ENCODE data around the gene NDST1.

NDST1 gene

DNA sequence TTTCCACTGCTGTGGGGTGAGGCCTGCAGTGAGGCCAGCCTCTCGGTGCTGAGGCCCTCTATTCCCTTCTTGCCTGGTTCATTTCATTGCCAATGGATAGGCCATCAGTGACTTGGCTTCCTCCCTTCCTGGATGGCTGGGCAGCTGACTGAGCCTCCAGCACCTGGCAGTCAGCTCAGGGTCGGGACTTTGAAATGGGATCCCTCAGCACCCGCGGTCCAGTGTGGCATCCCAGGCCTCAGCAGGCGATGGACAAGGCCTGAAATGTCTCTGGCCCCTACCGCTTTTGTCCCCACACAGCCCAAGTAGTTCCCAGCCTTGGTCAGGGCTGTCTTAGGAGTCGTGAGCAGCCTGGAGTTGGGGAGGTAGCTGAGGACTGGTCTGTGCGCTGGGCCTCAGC lies 17.2 kb downstream of the NDST1 start:
- Histone ChIP-seq H3K27me3 (replicated peaks) (no peaks in the 10 kb centered on the region), H3K4me3 (ENCODE audit: low read depth, low read length) (no peak overlapping the region), H3K36me3 (replicated peaks) (peaks cover 45% of the 10 kb centered on the region), H3K27ac (no peak overlapping the region)
- no peak for DNase-seq
- TF ChIP-seq CTCF (IDR thresholded peaks at IDR 0.05; ENCODE audit: low read depth, low read length, missing control alignments), result no peak
- in situ Hi-C loops (cut with HindIII; ENCODE audit: low pct_ligation_motif_present, low sequenced_read_pairs), result no loop called here

GRCh38 chr5:150525781-150526180 lies 17.9 kb downstream of the NDST1 start:
- no peak for TF ChIP-seq CTCF (IDR thresholded peaks at IDR 0.05; ENCODE audit: low read depth, low read length, missing control alignments)
- DNase-seq, result no peak
- Histone ChIP-seq H3K27me3 (replicated peaks) (no peaks in the 10 kb centered on the region), H3K36me3 (replicated peaks) (peaks cover 43% of the 10 kb centered on the region), H3K4me3 (ENCODE audit: low read depth, low read length) (no peak overlapping the region), H3K27ac (no peak overlapping the region)
- in situ Hi-C loops (cut with HindIII; ENCODE audit: low pct_ligation_motif_present, low sequenced_read_pairs), result no loop called here

DNA sequence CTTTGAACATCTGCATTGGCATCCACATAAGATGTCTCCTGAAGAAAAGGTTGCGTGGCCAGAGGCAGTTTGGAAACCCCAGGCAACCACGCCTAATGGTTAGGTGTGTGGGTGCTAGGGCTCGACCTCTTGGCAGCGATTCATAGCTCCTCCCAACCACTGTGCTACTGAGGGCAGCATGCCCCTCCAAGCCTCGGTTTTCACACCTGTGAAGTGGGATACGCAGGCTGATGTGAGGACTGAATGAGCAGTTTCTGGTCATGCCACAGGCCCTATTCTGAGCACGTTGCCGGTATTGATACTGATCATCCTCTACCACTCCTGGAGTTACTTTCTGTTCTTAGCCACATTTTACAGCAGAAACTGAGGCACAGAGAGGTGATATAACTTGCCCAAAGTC lies 19.1 kb downstream of the NDST1 start:
- Histone ChIP-seq H3K27me3 (replicated peaks) (no peaks in the 10 kb centered on the region), H3K4me3 (ENCODE audit: low read depth, low read length) (no peak overlapping the region), H3K27ac (no peak overlapping the region), H3K36me3 (replicated peaks) (peaks cover 31% of the 10 kb centered on the region)
- no peak for DNase-seq
- TF ChIP-seq CTCF (IDR thresholded peaks at IDR 0.05; ENCODE audit: low read depth, low read length, missing control alignments), result no peak
- in situ Hi-C loops (cut with HindIII; ENCODE audit: low pct_ligation_motif_present, low sequenced_read_pairs), result no loop called here

DNA sequence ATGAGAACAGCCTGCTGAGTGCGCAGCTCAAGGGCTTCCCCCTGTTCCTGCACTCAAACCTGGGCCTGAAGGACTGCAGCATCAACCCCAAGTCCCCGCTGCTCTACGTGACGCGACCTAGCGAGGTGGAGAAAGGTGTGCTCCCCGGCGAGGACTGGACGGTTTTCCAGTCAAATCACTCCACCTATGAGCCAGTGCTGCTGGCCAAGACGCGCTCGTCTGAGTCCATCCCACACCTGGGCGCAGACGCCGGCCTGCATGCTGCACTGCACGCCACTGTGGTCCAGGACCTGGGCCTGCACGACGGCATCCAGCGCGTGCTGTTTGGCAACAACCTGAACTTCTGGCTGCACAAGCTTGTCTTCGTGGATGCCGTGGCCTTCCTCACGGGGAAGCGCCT lies 19.9 kb downstream of the NDST1 start:
- Histone ChIP-seq H3K4me3 (ENCODE audit: low read depth, low read length) (no peak overlapping the region), H3K27me3 (replicated peaks) (no peaks in the 10 kb centered on the region), H3K27ac (no peak overlapping the region), H3K36me3 (replicated peaks) (peaks cover 39% of the 10 kb centered on the region)
- TF ChIP-seq CTCF (IDR thresholded peaks at IDR 0.05; ENCODE audit: low read depth, low read length, missing control alignments), result no peak
- in situ Hi-C loops (cut with HindIII; ENCODE audit: low pct_ligation_motif_present, low sequenced_read_pairs), result no loop called here
- DNase-seq, result no peak

DNA sequence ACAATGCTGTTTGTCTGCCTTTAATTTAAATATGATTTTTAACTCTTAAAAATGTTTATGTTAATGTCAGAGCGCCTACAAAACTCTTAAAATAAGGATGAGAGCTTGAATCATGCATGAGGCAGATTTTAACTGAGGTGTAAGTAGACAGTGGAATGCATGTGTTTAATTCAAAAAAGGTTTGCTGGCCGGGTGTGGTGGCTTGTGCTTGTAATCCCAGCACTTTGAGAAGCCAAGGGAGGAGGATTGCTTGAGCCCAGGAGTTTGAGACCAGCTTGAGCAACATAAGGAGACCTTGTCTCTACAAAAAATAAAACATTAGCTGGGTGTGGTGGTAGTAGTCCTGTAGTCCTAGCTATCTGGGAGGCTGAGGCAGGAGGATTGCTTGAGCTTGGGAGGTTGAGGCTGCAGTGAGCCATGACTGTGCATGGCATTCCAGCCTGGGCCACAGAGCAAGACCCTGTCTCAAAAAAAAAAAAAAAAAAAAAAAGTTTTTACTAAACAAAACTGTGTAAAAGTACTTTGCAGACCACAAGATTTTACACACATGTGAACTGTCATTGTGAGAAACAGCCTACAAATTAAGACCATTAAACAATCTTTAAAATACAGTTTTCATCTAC lies 21.1 kb downstream of the NDST1 start:
- Histone ChIP-seq H3K36me3 (replicated peaks) (peaks cover 37% of the 10 kb centered on the region), H3K27ac (no peak overlapping the region), H3K4me3 (ENCODE audit: low read depth, low read length) (no peak overlapping the region), H3K27me3 (replicated peaks) (no peaks in the 10 kb centered on the region)
- in situ Hi-C loops (cut with HindIII; ENCODE audit: low pct_ligation_motif_present, low sequenced_read_pairs), result no loop called here
- DNase-seq, result no peak
- TF ChIP-seq CTCF (IDR thresholded peaks at IDR 0.05; ENCODE audit: low read depth, low read length, missing control alignments), result no peak

GRCh38 chr5:150529555-150529954 lies 21.6 kb downstream of the NDST1 start:
- in situ Hi-C loops (cut with HindIII; ENCODE audit: low pct_ligation_motif_present, low sequenced_read_pairs), result no loop called here
- Histone ChIP-seq H3K4me3 (ENCODE audit: low read depth, low read length) (no peak overlapping the region), H3K27ac (no peak overlapping the region), H3K36me3 (replicated peaks) (peaks cover 38% of the 10 kb centered on the region), H3K27me3 (replicated peaks) (no peaks in the 10 kb centered on the region)
- DNase-seq, result no peak
- no peak for TF ChIP-seq CTCF (IDR thresholded peaks at IDR 0.05; ENCODE audit: low read depth, low read length, missing control alignments)

All from brain microvascular endothelial cell (primary cell).